NB4 (cell line): ENCODE measurements around the gene MYO7A.

Experiments used
- DNase-seq: peaks from one replicate; pipeline ENCODE4 v3.0.0; 2010; ENCODE audit warnings: low read depth
- H3K4me3 ChIP-seq: one replicate; pipeline ENCODE4 v1.5.1; 2011; ENCODE audit warnings: mild to moderate bottlenecking, low read depth, low read length, moderate library complexity
- MYC ChIP-seq: IDR thresholded peaks from 2 replicates; pipeline ENCODE4 v1.6.1; 2011; ENCODE audit warnings: low read depth, low read length
- POLR2A ChIP-seq: IDR thresholded peaks from 2 replicates; pipeline ENCODE4 v1.6.1; 2011; ENCODE audit warnings: mild to moderate bottlenecking; ENCODE audit not compliant: insufficient read length; ENCODE audit errors: extremely low read depth
- TF ChIP-seq, protein P1 (sequence below): IDR thresholded peaks from 2 replicates; pipeline ENCODE4 v1.6.1; 2011; ENCODE audit warnings: low read depth, low read length
- TF ChIP-seq, protein P2 (sequence below): IDR thresholded peaks from one replicate; pipeline ENCODE4 v1.5.1; 2012; ENCODE audit warnings: low read depth, low read length

MYO7A gene

DNA sequence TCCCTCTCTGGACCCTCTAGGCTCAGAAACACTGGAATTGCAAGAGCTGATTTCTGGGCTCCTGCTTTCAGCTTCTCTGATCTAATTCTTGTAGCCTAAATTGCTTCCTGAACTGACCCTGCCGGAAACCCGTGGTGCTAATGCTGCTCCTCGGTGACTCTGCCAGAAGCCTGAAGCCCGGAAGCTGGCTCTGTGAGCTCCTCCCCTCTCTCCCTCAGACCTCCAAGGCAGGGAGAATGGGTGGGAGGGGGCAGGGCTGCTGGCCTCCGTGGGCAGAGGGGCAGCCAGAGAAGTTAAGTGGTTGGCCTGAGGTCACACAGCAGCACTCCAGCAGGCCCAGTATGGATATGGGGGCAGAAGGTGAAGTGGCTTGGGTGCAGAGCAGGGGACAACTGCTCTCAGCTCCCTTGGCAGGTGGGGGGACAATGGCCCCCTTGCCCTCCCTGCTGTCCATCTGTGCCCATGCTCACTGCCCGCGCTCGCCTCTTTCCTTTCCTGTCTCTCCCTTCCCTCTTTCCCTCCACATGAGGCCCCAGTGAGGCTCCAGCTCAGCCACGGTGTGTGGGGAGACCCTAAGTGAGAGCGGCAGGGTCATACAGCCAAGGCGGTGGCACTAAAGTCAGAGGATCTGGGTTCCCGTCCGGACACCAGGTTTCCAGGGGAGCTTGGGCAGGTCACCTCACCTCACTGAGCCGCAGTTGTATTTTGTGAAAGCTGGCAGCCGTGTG, 45.0 kb upstream of the MYO7A start:
- no peak for TF ChIP-seq MYC
- TF ChIP-seq, protein P1, sequence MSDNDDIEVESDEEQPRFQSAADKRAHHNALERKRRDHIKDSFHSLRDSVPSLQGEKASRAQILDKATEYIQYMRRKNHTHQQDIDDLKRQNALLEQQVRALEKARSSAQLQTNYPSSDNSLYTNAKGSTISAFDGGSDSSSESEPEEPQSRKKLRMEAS: no peak
- TF ChIP-seq, protein P2, sequence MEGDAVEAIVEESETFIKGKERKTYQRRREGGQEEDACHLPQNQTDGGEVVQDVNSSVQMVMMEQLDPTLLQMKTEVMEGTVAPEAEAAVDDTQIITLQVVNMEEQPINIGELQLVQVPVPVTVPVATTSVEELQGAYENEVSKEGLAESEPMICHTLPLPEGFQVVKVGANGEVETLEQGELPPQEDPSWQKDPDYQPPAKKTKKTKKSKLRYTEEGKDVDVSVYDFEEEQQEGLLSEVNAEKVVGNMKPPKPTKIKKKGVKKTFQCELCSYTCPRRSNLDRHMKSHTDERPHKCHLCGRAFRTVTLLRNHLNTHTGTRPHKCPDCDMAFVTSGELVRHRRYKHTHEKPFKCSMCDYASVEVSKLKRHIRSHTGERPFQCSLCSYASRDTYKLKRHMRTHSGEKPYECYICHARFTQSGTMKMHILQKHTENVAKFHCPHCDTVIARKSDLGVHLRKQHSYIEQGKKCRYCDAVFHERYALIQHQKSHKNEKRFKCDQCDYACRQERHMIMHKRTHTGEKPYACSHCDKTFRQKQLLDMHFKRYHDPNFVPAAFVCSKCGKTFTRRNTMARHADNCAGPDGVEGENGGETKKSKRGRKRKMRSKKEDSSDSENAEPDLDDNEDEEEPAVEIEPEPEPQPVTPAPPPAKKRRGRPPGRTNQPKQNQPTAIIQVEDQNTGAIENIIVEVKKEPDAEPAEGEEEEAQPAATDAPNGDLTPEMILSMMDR: no peak
- no peak for TF ChIP-seq POLR2A
- DNase-seq: no peak
- no peak overlapping the region for H3K4me3 ChIP-seq

DNA sequence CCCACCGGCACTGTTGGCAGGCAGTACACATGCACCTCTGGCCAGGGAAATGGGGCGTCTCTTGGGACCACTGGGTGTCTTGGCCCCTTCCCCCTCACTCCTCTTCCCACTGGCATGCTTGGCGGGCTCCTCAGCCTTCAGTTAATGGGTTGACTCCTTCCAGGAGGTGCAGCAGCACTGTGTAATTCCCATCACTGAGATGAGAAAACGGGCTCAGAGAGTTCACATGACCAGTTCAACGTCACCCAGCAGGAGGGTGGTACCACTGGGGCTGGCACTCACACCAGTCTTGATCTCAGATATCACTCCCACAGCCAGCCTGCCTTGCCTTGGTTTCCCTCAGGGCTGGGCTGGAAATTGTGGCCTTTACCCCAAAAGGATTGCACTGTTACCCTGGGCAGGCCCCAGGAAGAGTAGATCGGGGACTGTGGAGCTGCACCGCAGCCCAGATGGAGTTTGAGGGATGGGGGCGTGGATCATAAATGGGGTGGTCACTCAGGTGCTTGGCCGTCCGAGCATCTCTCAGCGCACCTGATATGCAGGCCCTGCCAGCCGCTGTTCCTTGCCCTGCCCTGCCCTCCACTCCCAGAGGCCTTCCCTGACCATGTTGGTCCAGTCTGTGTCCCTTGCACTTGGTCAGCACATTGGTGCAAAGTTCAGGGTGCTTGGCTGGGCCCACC, 44.3 kb upstream of the MYO7A start:
- no peak for DNase-seq
- no peak overlapping the region for H3K4me3 ChIP-seq
- TF ChIP-seq MYC (no peak), POLR2A (no peak)
- TF ChIP-seq, protein P1: no peak
- TF ChIP-seq, protein P2: no peak

DNA sequence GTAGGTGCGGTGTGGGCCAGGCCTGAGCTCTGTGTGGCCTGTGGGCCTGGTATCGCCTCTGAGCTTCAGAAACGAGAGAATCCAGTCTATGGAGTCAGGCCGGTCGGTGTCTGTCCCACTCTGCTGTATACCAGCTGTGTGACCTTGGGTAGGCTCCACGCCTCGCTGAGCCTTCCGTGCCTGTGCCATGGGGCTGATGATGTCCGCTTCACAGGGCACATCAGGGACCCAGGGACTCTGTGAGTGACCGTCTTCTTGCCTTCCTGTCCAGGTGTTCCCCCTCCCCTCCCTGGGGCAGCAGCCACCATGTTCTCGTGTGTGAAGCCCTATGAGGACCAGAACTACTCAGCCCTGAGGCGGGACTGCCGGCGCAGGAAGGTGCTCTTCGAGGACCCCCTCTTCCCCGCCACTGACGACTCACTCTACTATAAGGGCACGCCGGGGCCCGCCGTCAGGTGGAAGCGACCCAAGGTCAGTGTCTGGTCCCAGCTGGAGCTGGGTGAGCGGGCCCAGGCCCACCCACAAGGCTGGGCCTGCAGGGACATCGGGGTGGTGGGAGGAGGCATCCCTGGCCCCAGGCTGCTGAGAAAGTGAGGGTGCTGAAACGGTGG, 43.4 kb upstream of the MYO7A start:
- H3K4me3 ChIP-seq: no peak overlapping the region
- DNase-seq: no peak
- TF ChIP-seq, protein P2: no peak
- TF ChIP-seq, protein P1: no peak
- TF ChIP-seq POLR2A: no peak
- no peak for TF ChIP-seq MYC

DNA sequence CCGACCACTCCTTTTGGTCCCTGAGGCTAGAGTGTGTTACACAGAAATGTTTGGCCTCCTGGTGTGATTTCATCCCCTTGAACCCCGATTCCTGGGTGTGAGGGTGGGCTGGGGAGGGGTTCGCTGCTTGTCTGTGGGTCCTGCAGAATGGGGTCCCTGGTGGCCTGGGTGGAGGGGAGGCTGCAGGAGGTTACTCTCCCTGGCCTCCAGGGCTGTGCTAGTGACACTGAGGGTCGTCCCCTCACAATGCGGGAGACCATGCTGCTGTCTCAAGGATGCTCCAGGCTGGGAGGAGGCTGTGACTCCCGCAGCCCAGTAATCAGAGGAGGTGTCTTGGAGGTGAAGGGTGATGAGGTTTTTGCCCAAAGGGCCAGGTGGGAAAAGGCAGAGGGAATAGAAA, 42.4 kb upstream of the MYO7A start:
- TF ChIP-seq POLR2A (no peak), MYC (no peak)
- TF ChIP-seq, protein P2: no peak
- TF ChIP-seq, protein P1: no peak
- no peak for DNase-seq
- H3K4me3 ChIP-seq: no peak overlapping the region

DNA sequence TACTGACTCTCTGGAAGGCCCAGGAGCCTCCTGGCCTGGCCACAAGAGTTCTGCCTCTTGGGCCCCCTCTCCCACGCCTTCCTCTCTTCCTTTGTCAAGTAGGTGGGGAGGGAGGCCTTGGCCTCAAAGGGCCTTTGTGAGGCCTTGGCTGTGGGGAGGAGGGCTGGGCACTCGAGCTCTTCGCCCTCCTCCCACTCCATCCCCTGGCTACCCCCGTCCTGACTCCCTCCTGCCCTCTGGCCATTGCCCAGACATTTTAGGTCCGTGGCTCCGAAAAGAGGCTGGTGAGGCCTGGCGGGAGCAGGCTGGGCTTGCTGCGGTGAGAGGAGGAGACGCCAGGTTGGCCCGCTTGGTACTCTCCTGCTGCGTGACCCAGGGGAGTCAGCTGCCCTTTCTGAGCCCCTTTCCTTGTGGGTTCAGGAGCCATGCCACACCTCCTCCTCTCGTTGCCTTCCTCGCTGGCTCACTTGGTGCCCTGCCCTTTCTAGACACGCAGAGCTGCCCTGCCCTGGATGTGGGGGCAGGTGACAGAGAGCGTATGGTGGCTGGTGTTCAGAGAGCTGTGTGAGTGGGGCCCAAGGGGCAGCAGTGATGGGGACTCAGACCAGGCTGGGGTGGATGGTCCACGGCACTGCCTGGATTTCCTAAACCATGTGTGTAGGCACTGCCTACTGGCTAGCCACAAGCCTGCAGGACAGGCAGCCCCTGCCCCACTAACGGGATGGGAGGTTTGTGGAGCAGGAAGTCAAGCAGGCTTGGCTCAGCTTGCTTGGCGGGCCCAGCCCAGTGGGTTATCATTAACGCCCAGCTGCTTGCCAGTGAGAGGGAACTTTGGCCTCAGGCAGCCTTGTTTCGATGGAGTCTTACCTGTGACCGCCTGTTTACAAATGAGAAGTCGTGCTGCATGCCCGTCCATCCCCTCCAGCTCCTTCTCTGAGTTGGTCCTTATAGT, 41.2 kb upstream of the MYO7A start:
- H3K4me3 ChIP-seq: no peak overlapping the region
- no peak for TF ChIP-seq POLR2A
- TF ChIP-seq, protein P2: no peak
- no peak for TF ChIP-seq MYC
- TF ChIP-seq, protein P1: no peak
- DNase-seq: no peak
